PFSK-1 (cell line): Measurements from ENCODE around the gene ZNF823.

ENCODE experiments used
- FOXP2 ChIP-seq: optimal IDR thresholded peaks from 2 replicates; pipeline ENCODE3; 2011; ENCODE audit warnings: borderline replicate concordance, control low read depth, inconsistent platforms; ENCODE audit not compliant: insufficient read depth; ENCODE audit errors: extremely low read length, extremely low read depth
- POLR2AphosphoS5 ChIP-seq: IDR thresholded peaks from 2 replicates; pipeline ENCODE4 v1.6.1; 2012; ENCODE audit warnings: low read depth, mild to moderate bottlenecking, control low read depth, low read length, moderate library complexity
- REST ChIP-seq, 2 experiments: IDR thresholded peaks; 2 replicates each; pipeline versions ENCODE4 v1.6.1 to v1.8.0; 2011 to 2012; ENCODE audit warnings: low read depth in 2 of 2, low read length in 2 of 2, control low read depth in 1 of 2, inconsistent platforms in 1 of 2, mild to moderate bottlenecking in 1 of 2, moderate library complexity in 1 of 2; ENCODE audit not compliant: insufficient read depth in 1 of 2
- SIN3A ChIP-seq: IDR thresholded peaks from 2 replicates; pipeline ENCODE4 v1.6.1; 2012; ENCODE audit warnings: mild to moderate bottlenecking, low read length, moderate library complexity, borderline replicate concordance; ENCODE audit not compliant: insufficient read depth
- TAF1 ChIP-seq: IDR thresholded peaks from 2 replicates; pipeline ENCODE4 v1.6.1; 2012; ENCODE audit warnings: low read length, control low read depth, borderline replicate concordance; ENCODE audit not compliant: insufficient read depth

The ZNF823 gene

GRCh38 chr19:11680689-11681302 is 58.0 kb downstream of the ZNF823 start:
- no peak for TF ChIP-seq FOXP2
- TF ChIP-seq TAF1: no peak
- TF ChIP-seq REST (IDR thresholded peaks at IDR 0.05; ENCODE audit: insufficient read depth in 1 of 2, low read depth in 2 of 2, low read length in 2 of 2): no peak
- TF ChIP-seq SIN3A: no peak
- no peak for TF ChIP-seq POLR2AphosphoS5

GRCh38 chr19:11678504-11678903 is 60.2 kb downstream of the ZNF823 start:
- TF ChIP-seq FOXP2 (no peak), SIN3A (no peak), POLR2AphosphoS5 (no peak), TAF1 (no peak), REST (IDR thresholded peaks at IDR 0.05; ENCODE audit: insufficient read depth in 1 of 2, low read depth in 2 of 2, low read length in 2 of 2) (no peak)

GRCh38 chr19:11675569-11675968 is 63.2 kb downstream of the ZNF823 start:
- TF ChIP-seq FOXP2 (no peak), POLR2AphosphoS5 (no peak), TAF1 (no peak), REST (IDR thresholded peaks at IDR 0.05; ENCODE audit: insufficient read depth in 1 of 2, low read depth in 2 of 2, low read length in 2 of 2) (no peak), SIN3A (no peak)

GRCh38 chr19:11674067-11674492 is 64.7 kb downstream of the ZNF823 start:
- TF ChIP-seq POLR2AphosphoS5: no peak
- no peak for TF ChIP-seq SIN3A
- TF ChIP-seq FOXP2: no peak
- TF ChIP-seq REST (IDR thresholded peaks at IDR 0.05; ENCODE audit: insufficient read depth in 1 of 2, low read depth in 2 of 2, low read length in 2 of 2): no peak
- TF ChIP-seq TAF1: no peak

GRCh38 chr19:11673608-11674041 is 65.1 kb downstream of the ZNF823 start:
- TF ChIP-seq FOXP2 (no peak), REST (IDR thresholded peaks at IDR 0.05; ENCODE audit: insufficient read depth in 1 of 2, low read depth in 2 of 2, low read length in 2 of 2) (no peak), SIN3A (no peak), POLR2AphosphoS5 (no peak), TAF1 (no peak)
